ENCODE data around the gene JCAD. TPM values are rescaled to one million over a fixed set of nuclear protein-coding genes. Genes with fewer than 3 reads are reported as not detected.
A peak's percentile ranks its signal among the peaks of the same experiment; 100 is the strongest.

The JCAD gene
- total RNA-seq, 1 donor from 2014 or later = 13.2 TPM

- no peak for DNase-seq (ENCODE audit: low read depth)
Observed at GRCh38 chr10:30074933-30075332, 15.5 kb upstream of the JCAD start.

GRCh38 chr10:30074090-30074489 is 14.7 kb upstream of the JCAD start:
- no peak for DNase-seq (ENCODE audit: low read depth)

GRCh38 chr10:30073767-30074060 is 14.3 kb upstream of the JCAD start:
- DNase-seq (ENCODE audit: low read depth) = no peak

- no peak for DNase-seq (ENCODE audit: low read depth)
Observed at GRCh38 chr10:30073045-30073766, 13.8 kb upstream of the JCAD start.

- DNase-seq (ENCODE audit: low read depth) = no peak
Observed at GRCh38 chr10:30072068-30072467, 12.7 kb upstream of the JCAD start.

GRCh38 chr10:30070001-30070685 is 10.8 kb upstream of the JCAD start:
- no peak for DNase-seq (ENCODE audit: low read depth)

- no peak for DNase-seq (ENCODE audit: low read depth)
Observed at GRCh38 chr10:30068492-30069223, 9.3 kb upstream of the JCAD start.

GRCh38 chr10:30063099-30063498 is 3.7 kb upstream of the JCAD start:
- DNase-seq (ENCODE audit: low read depth) = peak; percentile 65

GRCh38 chr10:30062582-30062981 is 3.2 kb upstream of the JCAD start:
- no peak for DNase-seq (ENCODE audit: low read depth)

- DNase-seq (ENCODE audit: low read depth) = no peak
Observed at GRCh38 chr10:30062090-30062489, 2.7 kb upstream of the JCAD start.

- DNase-seq (ENCODE audit: low read depth) = no peak
Observed at GRCh38 chr10:30058570-30059132, 735 bp downstream of the JCAD start.

- no peak for DNase-seq (ENCODE audit: low read depth)
Observed at GRCh38 chr10:30057894-30058556, 1.4 kb downstream of the JCAD start.

GRCh38 chr10:30057421-30057841 is 2.0 kb downstream of the JCAD start:
- DNase-seq (ENCODE audit: low read depth) = peak; percentile 72

- DNase-seq (ENCODE audit: low read depth) = peak; percentile 32
Observed at GRCh38 chr10:30056767-30057355, 2.5 kb downstream of the JCAD start.

GRCh38 chr10:30056281-30056680 is 3.1 kb downstream of the JCAD start:
- DNase-seq (ENCODE audit: low read depth) = no peak

GRCh38 chr10:30055226-30055662 is 4.1 kb downstream of the JCAD start:
- DNase-seq (ENCODE audit: low read depth) = no peak

GRCh38 chr10:30052062-30052461 is 7.3 kb downstream of the JCAD start:
- no peak for DNase-seq (ENCODE audit: low read depth)

- no peak for DNase-seq (ENCODE audit: low read depth)
Observed at GRCh38 chr10:30051220-30051619, 8.2 kb downstream of the JCAD start.

- no peak for DNase-seq (ENCODE audit: low read depth)
Observed at GRCh38 chr10:30050411-30050810, 9.0 kb downstream of the JCAD start.

GRCh38 chr10:30048768-30049517 is 10.4 kb downstream of the JCAD start:
- DNase-seq (ENCODE audit: low read depth) = no peak
